Activated CD4-positive, alpha-beta T cell treated with anti-CD3 and anti-CD28 coated beads, Interleukin-2, amount 50 U/mL, for 1 hour (primary cell): Measurements from ENCODE around the gene CREB3L2.

Experiments used
- DNase-seq: peaks from one replicate; pipeline ENCODE4 v3.0.0-alpha.2; 2020

Gene CREB3L2

DNA sequence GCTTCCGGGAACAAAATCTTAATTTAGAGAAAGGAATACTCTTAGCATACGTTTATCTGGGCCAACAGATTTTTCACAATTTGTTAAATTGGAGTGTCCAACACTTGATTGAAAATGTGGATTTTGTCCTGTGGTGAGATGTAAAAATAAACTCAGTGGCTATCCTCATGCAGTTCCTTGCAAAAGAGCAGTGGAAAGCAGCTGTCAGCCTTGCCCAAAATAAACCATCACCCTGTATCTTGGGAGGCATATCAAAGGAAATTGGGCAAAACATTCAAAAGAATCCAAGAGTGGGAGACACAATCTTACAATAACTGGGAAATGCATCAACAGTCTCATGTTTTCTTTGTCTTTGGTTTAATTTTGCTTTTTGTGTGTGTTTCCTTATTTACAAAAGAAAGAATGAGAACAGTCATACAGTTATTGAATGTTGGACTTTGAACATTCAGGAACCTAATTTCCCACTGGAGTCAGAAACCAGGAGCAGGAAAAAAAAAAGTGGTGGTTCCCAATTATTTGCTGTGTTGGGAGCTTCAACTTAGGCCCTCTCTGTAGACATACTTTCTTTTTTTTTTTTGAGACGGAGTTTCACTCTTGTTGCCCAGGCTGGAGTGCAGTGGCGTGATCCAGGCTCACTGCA, 110.8 kb downstream of the CREB3L2 start:
- no peak for DNase-seq

DNA sequence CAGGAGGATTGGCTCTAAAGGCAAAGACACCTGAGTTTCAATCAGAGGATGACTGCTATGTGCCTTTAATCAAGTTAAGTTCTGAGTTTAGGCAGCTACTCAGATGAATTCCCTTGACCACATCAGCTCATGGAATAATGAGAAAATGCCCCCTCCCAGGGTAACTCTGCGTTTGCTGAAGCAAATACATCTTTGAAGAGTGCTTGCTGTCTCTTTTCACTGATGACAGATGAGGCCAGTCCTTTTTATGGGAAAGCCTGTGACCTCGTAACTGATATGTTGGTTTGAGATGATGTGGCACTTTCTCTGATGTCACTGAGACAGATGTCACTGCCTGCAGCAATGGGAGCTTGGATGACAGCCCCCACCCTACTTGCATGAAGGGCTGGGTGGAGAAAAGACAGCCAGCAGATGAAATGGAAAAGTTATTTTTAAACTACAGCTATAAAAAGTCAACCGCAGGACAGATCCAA, 111.4 kb downstream of the CREB3L2 start:
- DNase-seq, result no peak

DNA sequence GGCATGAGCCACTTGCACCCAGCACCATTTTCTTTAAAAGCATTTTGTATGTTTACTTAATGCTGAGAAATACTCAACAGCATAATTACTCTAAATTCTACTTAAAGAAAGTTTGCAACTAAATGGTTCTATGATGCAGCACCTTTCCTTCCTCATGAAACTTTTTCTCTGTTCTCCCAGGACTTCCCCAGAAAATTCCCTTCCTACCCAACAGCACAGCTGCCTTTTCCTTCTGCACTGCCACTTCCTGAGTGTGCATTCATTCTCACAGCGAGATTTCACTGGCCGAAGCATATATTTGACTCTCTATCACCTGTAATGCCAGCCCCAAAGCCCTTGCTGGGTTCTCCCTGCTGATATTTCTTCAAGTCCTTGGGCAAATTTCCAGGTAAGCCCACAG, 113.6 kb downstream of the CREB3L2 start:
- no peak for DNase-seq

DNA sequence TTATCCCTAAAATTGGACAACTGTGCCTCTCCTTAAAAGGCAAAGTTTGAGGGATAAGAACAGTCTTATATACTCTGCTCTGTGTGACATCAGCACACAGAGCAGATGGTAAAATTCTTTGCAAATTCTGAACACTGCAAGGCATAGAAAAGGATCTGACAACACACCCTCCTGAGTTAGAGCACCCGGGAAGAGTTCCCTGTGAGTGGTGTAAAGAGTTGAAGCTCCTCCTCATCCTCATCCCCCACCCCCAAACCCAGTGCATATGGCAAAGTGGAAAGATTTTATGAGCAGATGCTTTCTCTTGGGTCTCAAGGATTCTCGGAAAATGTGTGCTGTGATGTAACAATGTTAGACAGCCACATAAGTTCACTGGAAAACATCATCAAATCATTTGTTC, 115.1 kb downstream of the CREB3L2 start:
- DNase-seq, result no peak

DNA sequence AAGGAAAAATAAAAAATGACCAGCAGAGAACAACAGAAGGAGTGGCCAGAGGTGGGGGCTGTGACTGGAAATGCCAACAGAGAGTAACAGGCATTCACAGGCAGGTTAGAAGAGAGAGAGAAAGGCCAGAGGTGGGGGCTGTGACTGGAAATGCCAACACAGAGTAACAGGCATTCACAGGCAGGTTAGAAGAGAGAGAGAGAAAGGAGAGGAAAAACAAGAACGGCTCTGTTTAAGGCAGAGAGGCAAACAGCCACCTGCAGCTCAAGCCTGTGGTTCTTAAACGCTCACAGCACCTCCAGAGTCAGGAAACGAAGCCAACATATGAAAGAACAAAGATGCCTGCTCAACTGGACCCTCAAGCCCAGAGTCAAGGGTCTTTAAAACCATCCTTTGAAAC, 115.6 kb downstream of the CREB3L2 start:
- DNase-seq, result no peak

DNA sequence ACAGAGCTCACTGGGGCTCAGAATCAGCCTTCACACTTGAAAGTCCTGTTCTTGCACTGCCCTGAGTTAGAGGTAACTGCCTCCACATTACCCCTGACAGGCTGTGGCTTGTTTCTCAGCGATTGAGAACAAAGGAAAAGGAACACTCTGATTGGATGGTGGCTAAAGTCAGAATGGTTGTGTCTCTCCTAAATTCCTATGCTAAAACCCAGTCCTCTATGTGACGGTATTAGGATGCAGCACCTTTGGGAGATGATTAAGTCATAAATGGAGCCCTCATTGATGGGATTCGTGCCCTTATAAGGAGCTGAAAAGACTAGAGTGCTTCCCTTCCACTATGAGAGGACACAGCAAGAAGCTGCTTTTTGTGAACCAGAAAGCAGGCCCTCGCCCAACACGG, 116.2 kb downstream of the CREB3L2 start:
- no peak for DNase-seq

DNA sequence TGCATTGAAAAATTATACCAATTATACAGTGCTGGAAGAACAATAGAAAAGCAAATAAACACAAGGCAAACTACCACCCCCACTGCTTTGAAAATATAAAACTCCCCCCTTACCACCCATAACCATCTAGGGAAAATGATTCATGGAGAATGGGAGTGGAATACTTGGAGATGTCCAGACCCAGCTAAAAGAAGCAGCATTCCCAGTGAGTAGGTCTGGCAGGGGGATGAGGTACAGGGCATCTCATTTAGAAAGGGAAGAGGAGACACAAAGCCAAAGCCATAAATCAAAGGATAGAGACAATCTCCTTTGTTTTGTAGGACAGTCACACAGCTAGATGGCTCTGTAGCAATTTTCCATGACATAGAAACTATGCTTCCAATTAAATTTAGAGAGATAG, 119.1 kb downstream of the CREB3L2 start:
- no peak for DNase-seq

DNA sequence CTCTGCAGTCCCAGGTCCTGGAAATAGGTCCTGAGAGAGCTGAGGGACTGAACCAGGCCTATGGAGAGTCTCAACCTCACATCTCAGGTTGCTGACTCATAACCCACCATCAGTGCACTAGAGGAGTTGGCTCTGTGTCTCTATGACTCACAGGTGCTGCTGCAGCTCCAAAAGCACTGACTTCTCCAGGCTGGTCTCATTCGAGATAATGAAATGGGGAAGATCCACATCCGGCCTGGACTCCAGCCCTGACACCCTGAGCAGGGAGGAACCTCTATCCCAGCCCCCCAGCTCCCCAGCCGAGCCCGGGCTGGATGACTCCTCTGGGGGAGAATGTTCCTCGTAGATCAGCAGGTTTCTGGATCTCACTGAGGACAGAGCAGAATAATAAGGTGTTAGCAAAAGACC, 119.6 kb downstream of the CREB3L2 start:
- DNase-seq, result no peak

DNA sequence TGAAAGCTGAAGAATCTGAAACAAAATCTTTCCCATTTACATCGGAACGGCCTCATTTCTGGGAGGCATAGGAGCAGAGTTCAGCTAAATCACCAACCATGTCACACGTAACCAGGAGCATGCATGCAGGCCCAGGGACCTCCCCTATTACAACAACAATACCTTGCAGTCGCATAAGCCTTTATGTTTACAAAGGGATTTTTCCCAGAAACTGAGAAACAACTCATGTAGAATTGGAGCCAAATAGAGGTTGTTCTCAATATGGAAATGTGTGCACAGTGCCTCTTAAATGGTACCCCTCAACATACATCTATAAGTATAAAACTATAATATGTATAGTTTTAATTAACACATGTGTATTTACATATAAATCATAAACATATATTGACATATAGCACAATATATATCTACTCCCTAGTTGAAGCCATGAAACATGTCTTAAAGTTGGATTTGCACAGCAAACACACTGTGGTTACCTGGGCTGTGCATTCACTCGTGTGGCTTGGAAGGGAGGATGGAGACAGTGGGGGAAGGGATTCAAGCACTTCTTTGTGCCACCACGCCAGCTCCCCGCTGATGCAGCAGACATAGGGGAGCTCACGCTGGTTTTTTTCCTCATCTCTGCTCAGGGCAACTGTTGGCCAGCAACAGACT, 120.2 kb downstream of the CREB3L2 start:
- DNase-seq, result no peak

DNA sequence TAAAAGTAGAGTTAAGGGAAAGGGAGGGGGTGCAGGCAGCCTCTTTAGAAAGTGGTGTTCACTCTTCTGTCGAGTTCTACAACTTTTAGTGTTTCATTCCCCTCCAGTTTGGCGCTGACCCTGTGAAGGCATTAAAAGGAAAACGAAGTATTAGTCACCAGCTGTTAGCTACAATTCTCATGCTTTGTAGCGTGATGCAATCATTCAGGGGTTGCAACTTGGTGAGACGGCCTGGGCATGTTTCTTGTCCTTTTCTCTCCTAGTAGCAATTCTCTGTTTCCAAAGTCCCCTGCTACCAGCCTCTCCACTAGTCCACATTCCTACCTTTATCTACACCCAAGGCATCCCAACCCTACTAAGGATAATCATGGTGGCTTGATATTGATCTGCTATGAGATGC, 121.5 kb downstream of the CREB3L2 start:
- no peak for DNase-seq

DNA sequence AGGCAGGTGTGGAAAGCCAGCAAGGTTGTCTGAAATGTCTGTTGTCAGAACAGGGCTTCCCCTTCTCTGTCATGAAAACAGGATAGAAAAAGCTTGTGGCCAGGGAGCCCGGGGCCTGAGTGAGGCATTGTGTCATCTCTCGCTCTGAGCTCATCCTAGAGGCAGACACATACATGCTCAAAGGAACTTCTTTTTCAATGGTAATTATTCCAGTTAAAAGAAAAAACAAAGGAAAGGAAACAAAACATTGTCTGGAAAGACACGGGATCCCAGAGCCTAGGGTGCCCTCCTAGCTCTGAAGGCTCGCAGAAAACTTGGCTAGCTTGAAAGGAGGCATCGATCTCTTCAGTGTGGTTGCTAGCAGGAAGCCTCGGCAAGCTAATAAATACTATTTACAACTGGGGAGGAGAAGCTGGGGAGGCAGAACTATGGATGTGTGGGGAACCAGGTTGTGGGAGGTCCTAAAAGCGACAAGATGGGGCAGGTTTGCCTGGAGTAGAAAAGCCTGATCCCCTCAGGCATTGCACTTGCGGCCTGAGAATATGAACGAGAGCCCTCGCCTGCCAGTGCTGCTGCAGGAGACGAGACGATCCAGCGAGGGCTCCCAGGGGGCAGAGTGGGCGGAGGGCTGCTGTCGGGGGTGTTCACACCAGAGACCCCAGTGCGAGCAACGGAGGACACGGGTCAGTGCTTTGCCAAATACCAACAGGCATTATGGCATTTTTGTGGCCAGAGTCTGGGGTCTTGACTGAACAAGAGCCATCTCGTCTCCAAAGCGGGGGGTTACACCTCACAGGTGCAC, 122.3 kb downstream of the CREB3L2 start:
- DNase-seq, result no peak

DNA sequence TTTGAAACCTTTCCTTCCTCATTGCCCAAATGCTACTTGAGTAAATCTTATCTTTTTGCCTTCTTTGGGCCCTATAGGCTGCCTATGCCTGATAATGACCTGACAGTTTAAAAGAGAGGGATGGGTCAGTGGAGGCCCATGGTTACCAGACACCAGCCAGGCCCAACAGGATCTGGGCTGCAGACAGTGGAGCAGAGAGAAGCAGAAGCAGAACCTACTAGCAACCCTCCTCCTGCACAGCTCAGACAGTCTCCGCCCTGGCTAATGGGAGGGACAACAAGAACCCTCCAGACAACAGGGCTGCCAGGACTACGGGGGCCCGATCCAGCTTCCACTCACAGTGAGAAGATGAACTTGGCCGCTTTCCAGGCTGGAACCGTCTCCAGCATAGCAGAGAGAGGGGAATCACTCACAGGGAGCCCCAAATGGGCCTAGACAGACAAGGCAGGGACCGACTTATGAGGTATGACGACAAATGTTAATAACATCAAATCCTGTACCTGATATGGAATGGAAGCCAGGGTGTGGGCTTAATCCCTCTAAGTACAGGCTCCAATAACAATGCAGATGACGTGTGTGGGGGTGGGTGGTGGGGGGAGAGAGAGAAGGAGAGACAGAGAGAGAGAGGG, 123.4 kb downstream of the CREB3L2 start:
- DNase-seq, result no peak

DNA sequence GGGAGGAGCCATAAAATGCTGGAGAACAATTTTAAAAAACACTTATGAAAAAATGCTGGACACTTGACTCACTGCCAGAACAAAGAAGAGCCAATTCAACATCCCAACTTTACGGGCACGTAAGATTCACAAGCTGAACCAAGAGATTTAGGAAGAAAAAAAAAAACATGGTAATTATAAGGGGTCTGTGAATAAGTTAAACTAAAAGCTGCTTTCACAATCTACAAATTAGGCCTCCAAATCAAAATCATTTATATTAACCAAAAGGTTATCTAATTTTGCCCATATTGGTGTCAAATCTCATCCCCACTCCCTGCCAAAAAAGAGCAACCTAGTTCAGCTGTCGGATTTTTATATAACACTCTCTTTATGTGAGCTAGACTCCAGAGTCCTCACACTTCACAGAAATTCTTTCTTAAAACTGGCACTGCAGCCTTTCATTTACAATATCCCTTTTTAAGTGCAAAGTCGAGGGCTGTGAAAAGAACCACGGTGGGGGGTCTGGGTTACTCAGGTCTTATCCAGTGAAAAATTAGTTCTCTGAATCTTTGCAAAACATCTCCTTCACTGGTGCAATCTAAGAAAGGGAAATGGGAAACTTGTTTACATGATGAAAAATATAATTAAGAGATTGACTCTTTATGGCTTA, 124.7 kb downstream of the CREB3L2 start:
- DNase-seq, result no peak

DNA sequence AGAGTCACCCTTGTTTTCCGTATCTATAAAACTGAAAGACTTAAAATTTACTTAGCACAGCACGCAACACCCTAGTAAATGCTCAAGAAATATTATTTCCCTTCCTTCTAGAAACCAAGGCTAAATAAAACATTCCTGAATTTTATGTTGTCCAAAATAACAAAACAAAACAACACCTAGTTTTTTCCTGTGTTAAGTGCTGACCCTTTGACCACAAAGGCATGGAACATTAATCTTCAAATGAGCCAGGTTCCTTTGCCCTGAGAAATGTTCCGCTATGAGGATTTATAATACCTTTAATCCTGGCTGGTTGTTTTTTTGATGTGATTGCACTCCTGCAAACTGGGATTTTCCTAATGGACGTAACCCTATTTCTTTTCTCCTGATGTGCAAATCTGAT, 126.1 kb downstream of the CREB3L2 start:
- DNase-seq, result no peak

DNA sequence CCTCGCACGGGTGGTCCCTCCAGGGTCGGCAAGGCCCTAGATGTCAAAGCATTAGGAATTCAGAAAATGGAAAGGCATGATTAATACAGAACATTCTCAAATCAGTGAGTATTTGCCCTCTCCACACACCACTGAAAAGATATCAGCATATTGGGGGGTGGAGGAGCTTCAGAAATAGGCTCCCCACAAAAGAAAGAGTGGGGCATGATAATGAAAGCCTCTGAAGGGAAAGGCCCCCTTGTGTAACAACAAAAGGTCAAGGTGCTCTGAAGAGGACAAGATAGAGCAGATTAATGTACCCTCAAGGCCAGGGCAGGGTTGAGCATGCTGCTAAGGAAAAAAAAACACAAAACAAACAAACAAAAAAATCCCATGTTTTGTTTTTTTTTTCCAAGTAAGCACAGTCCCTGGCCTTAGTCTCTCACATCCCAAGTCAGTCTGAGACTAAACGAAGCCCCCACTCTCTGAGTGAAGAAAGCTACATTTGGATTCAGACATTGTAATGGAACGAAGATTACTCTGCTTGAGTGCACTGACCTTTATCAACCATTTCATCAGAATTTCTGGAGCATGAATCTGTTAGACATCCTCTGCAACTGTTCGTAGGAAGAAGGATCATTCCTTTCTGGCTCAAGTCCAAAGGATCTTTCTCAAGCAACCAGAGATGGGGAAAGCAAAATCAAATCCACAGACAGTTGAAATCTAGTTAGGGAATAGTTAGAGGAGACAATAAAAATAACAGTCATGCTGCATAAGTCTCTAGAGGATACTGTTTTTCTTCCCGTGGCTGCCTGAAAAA, 127.7 kb downstream of the CREB3L2 start:
- no peak for DNase-seq

DNA sequence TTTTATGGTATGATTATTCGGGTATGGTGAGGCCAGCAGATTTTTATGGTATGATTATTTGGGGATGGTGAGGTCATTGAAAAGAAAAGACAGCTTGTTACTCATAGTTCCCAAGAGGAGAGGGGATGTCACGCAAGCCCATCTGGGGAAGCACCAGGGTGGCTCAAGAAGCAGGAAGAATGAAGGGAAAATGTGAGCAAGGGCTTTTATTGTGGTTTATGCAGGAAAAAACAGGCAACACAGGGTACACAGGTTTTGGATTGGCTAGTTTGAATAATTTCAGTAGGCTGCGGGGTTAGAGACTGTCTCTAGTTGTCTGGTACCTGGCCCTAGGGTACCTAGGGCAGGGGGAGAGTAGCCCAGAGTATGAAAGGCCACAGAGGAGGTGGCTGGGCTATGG, 128.4 kb downstream of the CREB3L2 start:
- no peak for DNase-seq

DNA sequence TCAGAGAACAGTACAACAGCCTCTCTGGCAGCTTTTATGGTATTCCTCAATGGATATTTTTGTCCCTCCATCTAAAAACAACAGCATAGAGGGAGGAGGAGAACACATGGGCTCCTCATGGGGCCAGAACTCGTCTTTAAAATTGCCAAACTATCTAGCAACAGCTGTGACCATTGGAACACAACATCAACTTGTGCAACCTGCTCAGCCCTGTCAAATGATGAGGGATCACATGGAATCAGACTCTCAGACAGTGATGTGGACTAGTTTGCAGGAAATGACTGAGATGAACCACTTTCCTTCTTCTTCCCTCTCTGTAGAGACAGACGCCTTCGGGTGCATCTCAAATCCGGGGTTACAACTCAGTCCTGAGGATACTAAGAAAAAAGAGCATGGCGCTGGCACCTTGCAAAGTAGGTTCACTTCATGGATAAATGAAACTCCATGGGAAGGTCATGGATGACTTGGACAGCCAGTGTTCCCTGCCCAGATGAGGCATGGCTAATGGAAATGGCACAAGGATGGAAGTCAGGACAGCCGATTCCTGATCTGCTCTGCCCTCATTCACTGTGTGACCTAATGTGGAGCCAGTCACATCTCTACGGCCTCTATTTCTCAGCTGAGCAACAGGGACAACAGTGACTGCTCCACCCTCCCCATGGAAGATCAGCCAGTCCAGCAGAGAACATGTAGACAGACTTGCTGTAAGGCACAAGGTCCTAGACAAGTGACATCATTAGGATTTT, 130.5 kb downstream of the CREB3L2 start:
- no peak for DNase-seq

DNA sequence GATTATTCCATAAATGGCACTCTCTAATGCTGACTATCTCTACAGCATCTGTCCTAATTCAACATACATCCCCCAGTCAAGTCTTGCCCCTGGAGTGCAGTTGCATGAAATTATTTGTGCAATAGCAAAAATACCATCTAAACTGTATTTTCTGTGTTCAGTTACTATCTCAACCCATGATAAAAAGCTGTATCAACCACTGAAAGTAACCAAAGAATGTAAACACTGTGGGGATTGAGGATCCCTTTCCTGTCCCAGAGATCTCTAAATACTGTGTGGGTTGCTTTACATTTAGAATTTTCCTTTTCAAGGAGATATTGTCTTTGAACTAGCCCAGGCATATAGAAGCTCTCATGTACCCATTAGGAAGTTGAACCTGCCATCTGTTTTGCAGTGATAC, 131.2 kb downstream of the CREB3L2 start:
- DNase-seq, result no peak

DNA sequence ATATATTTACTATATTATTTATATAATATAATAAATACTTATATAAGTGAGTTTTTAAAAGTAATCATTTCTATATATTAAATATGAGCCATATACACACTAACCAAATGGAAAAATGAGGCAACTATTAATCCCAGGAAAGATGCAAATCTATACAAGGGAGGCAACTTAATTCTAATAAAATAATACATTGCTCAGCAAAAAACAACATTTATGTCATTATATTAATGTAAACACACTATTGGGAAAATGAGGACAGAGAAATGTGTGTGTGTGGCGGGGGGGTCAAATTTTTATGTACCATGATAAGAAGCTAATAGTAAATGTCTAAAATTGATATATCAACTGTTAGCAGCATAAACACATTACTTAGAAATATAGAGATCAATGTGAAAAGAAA, 131.8 kb downstream of the CREB3L2 start:
- no peak for DNase-seq

DNA sequence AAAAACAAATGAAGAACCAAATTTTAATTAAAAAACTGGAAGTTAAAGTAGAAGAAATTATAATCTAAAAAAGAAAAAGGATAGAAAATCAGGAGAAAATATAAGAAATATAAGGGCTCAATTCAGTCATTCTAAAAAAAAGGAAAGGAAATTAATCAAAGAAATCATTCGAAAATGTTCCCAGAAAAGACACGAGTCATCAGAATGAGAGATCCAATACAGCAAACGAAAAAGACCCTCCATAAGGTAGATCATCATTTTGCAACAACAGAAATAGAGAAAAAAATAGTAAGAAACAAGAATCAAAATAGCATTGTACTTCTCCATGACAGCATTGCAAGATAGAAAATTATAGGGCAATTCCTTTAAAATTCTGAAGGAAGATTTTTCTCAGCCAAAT, 132.6 kb downstream of the CREB3L2 start:
- DNase-seq, result no peak

DNA sequence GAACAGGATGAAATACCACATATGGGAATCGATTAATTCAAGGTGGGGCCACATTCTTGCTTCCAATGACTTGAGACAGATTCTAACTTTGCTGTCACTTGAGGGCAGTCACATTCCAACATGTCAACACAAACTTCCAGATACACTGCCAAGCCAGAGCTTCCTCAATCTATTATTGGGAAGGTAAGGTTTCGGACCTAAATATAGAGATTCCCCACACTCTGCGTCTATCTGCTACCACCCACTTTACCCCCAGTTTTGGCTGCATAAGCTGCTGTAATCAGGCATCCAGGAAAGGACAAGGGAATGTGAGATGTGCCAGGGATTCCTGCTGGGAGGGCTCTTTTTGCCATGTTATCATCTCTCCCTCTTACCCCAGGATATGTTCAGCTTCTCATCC, 134.6 kb downstream of the CREB3L2 start:
- no peak for DNase-seq

DNA sequence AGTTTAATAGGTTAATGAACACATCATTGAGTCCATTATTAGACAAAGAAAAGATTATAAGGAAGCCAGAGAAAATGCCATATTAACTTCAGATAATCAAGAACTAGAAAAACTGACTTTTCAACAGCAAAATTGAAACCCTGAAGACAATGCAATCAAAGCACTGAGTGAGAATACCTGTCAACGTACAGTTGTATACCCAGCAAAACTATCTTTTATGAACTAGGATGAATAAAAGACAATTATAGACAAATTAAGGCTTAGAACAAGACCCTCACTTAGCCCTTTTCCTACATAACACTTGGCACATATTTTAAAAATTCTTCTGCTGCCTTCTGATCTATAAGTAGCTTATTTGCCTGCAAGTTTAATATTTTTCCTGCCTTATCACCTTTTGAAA, 136.1 kb downstream of the CREB3L2 start:
- DNase-seq, result no peak
